Cardiac fibroblast (primary cell): ENCODE results near the gene UBE2Q1.

Source experiments
- DNase-seq, 2 donors: peaks; one replicate each; pipeline versions ENCODE4 v3.0.0 to v3.0.0-alpha.2; 2010; ENCODE audit warnings: low read depth in 2 of 2
- H3K4me3 ChIP-seq, 2 donors: replicated peaks in 1 of 2; 1 replicate in 1 of 2; 2 replicates in 1 of 2; pipeline ENCODE4 v1.5.1; 2011; ENCODE audit warnings: low read depth in 2 of 2, low read length in 2 of 2, mild to moderate bottlenecking in 2 of 2, moderate library complexity in 1 of 2
- CTCF ChIP-seq: IDR thresholded peaks from one replicate; pipeline ENCODE4 v1.5.1; 2011; ENCODE audit warnings: low read depth, mild to moderate bottlenecking, low read length, inconsistent platforms

UBE2Q1 gene

GRCh38 chr1:154586641-154587040 is 28.2 kb upstream of the UBE2Q1 start:
- DNase-seq = no peak
- no peak for TF ChIP-seq CTCF
- no peak overlapping the region for H3K4me3 ChIP-seq

- no peak overlapping the region for H3K4me3 ChIP-seq
- no peak for TF ChIP-seq CTCF
- no peak for DNase-seq
Measured at GRCh38 chr1:154586231-154586630, 27.8 kb upstream of the UBE2Q1 start.

- H3K4me3 ChIP-seq = no peak overlapping the region
- TF ChIP-seq CTCF = no peak
- DNase-seq = peak in 1 of 2 donors; percentile 23
Measured at GRCh38 chr1:154584267-154584994, 26.0 kb upstream of the UBE2Q1 start.

- DNase-seq = peak; percentile 36 to 74
- TF ChIP-seq CTCF = no peak
- H3K4me3 ChIP-seq = no peak overlapping the region
Measured at GRCh38 chr1:154583773-154584172, 25.3 kb upstream of the UBE2Q1 start.

GRCh38 chr1:154582885-154583284 is 24.4 kb upstream of the UBE2Q1 start:
- no peak for DNase-seq
- H3K4me3 ChIP-seq = no peak overlapping the region
- TF ChIP-seq CTCF = no peak

- no peak for TF ChIP-seq CTCF
- DNase-seq = no peak
- no peak overlapping the region for H3K4me3 ChIP-seq
Measured at GRCh38 chr1:154581766-154582165, 23.3 kb upstream of the UBE2Q1 start.

GRCh38 chr1:154579374-154579773 is 20.9 kb upstream of the UBE2Q1 start:
- no peak for TF ChIP-seq CTCF
- no peak for DNase-seq
- H3K4me3 ChIP-seq = no peak overlapping the region
